ENCODE results near the gene ZBTB38.

The ZBTB38 gene

DNA sequence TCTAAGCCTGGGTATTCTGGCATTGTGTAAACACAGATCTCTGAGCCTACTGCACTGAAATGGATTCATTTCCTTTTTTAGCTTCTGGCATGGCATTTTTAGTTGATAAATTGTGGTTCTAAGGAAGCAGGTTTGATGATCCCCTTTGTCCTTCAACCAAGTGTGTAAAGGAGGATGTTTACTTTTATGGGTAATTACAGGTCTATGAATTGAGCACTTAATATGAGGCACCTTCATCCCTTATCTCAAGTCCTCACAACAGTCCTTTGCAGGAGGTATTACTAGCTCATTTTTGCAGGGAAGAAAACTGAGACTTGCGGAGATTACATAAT lies 30.8 kb upstream of the ZBTB38 start:
- TF ChIP-seq MYC (IDR thresholded peaks at IDR 0.05; ENCODE audit: low read depth, low read length) (no peak), POLR2A (IDR thresholded peaks at IDR 0.05; ENCODE audit: extremely low read depth, insufficient read length) (no peak)
- TF ChIP-seq, protein P1, sequence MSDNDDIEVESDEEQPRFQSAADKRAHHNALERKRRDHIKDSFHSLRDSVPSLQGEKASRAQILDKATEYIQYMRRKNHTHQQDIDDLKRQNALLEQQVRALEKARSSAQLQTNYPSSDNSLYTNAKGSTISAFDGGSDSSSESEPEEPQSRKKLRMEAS (IDR thresholded peaks at IDR 0.05; ENCODE audit: low read depth, low read length) = no peak
- TF ChIP-seq, protein P2, sequence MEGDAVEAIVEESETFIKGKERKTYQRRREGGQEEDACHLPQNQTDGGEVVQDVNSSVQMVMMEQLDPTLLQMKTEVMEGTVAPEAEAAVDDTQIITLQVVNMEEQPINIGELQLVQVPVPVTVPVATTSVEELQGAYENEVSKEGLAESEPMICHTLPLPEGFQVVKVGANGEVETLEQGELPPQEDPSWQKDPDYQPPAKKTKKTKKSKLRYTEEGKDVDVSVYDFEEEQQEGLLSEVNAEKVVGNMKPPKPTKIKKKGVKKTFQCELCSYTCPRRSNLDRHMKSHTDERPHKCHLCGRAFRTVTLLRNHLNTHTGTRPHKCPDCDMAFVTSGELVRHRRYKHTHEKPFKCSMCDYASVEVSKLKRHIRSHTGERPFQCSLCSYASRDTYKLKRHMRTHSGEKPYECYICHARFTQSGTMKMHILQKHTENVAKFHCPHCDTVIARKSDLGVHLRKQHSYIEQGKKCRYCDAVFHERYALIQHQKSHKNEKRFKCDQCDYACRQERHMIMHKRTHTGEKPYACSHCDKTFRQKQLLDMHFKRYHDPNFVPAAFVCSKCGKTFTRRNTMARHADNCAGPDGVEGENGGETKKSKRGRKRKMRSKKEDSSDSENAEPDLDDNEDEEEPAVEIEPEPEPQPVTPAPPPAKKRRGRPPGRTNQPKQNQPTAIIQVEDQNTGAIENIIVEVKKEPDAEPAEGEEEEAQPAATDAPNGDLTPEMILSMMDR (IDR thresholded peaks at IDR 0.05; ENCODE audit: low read depth, low read length) = no peak
- no peak for DNase-seq (ENCODE audit: low read depth)

DNA sequence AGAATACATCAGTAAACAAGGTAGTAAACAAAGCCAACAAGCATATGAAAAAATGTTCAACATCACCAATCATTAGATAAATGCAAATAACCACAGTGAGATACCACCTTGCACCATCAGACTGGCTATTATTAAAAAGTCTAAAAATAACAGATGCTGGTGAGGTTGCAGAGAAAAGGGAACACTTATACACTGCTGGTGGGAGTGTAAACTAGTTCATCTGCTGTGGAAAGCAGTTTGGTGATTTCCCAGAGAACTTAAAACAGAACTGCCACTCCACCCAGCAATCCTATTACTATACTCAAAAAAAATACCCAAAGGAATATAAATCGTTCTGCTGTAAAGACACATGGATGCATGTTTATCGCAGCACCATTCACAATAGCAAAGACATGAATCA lies 30.3 kb upstream of the ZBTB38 start:
- TF ChIP-seq, protein P2 (IDR thresholded peaks at IDR 0.05; ENCODE audit: low read depth, low read length) = no peak
- TF ChIP-seq, protein P1 (IDR thresholded peaks at IDR 0.05; ENCODE audit: low read depth, low read length) = no peak
- TF ChIP-seq POLR2A (IDR thresholded peaks at IDR 0.05; ENCODE audit: extremely low read depth, insufficient read length) = no peak
- no peak for TF ChIP-seq MYC (IDR thresholded peaks at IDR 0.05; ENCODE audit: low read depth, low read length)
- no peak overlapping the region for H3K4me3 ChIP-seq (ENCODE audit: low read depth, low read length)
- no peak for DNase-seq (ENCODE audit: low read depth)

More for the DNA sequence above, 30.8 kb upstream of the ZBTB38 start:
- H3K4me3 ChIP-seq (ENCODE audit: low read depth, low read length) = no peak overlapping the region

DNA sequence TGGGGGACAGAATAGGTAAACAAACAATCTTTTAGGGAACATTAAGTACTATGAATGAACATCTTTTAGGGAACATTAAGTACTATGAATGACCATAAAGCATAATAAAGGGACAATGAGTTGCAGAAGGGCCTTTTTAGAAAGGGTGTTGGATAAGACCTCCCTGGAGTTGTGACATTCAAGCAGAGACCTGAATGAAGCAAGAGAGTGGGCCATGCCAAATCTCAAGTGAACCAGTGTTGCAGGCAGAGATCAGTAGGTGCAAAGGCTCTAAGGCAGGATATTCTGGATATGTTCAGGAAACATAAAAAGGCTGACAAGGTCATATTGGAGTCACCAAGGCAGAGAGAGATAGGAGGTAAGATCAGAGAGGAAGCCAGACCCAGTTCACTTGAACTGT lies 29.4 kb upstream of the ZBTB38 start:
- TF ChIP-seq, protein P1 (IDR thresholded peaks at IDR 0.05; ENCODE audit: low read depth, low read length) = no peak
- TF ChIP-seq, protein P2 (IDR thresholded peaks at IDR 0.05; ENCODE audit: low read depth, low read length) = no peak
- H3K4me3 ChIP-seq (ENCODE audit: low read depth, low read length) = no peak overlapping the region
- no peak for DNase-seq (ENCODE audit: low read depth)

DNA sequence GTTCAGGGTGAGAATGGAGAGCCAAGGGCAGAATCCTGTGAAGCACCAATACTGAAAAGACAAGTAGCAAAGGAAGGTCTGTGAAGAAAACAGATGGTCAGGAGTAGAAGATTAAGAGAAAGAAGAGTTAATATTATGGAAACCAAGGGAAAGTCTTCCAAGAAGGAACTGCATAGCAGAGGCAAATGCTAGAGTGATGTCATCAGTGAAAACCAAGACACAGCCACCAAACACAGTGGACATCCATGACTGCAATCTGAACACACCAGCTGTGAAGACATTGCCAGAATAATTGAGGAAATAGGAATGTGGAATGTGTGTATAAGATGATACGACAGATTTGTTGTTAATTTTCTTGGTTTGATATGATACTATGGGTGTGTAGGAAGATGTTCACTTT lies 26.8 kb upstream of the ZBTB38 start:
- DNase-seq (ENCODE audit: low read depth) = no peak
- no peak for TF ChIP-seq MYC (IDR thresholded peaks at IDR 0.05; ENCODE audit: low read depth, low read length)
- TF ChIP-seq, protein P1 (IDR thresholded peaks at IDR 0.05; ENCODE audit: low read depth, low read length) = no peak
- TF ChIP-seq, protein P2 (IDR thresholded peaks at IDR 0.05; ENCODE audit: low read depth, low read length) = no peak
- TF ChIP-seq POLR2A (IDR thresholded peaks at IDR 0.05; ENCODE audit: extremely low read depth, insufficient read length) = no peak
- H3K4me3 ChIP-seq (ENCODE audit: low read depth, low read length) = no peak overlapping the region

DNA sequence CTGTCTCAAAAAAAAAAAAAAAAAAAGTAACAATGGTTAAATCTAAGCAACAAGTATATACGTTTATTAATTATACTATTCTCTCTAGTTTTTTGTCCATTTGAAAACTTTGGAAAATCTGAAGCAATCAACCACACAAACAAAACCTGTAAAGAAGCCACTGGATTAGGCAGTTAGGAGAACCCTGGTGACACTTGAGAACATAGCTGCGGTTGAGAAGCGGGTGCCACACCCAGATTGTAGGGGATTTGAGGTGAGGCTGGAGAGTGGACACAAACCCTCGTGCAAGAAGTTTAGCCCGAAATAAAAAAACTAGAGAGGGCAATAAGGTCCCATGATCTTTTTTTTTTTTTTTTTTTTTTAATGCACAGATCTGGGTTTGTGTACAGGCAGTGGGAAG lies 25.9 kb upstream of the ZBTB38 start:
- TF ChIP-seq, protein P2 (IDR thresholded peaks at IDR 0.05; ENCODE audit: low read depth, low read length) = no peak
- TF ChIP-seq, protein P1 (IDR thresholded peaks at IDR 0.05; ENCODE audit: low read depth, low read length) = no peak
- TF ChIP-seq POLR2A (IDR thresholded peaks at IDR 0.05; ENCODE audit: extremely low read depth, insufficient read length) (no peak), MYC (IDR thresholded peaks at IDR 0.05; ENCODE audit: low read depth, low read length) (no peak)
- H3K4me3 ChIP-seq (ENCODE audit: low read depth, low read length) = no peak overlapping the region
- no peak for DNase-seq (ENCODE audit: low read depth)

DNA sequence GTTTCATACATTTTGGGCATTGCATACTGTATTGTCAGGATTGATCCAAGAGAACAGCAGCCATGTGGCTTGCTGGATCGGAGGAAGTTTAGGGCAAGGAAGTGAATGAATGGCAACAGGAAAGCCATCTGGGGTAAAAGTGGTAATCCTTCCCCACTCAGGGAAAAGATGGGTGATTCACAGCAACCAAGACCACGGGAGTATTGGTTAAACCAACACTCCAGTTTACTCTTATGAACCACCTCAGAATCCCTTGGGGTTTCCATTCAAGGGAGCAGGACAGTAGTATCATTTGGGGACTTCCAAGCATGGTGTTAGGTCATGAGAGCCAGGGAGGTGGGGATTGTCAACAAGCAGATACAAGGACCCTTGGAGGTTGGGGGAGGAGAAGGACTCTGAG lies 25.2 kb upstream of the ZBTB38 start:
- TF ChIP-seq POLR2A (IDR thresholded peaks at IDR 0.05; ENCODE audit: extremely low read depth, insufficient read length) (no peak), MYC (IDR thresholded peaks at IDR 0.05; ENCODE audit: low read depth, low read length) (no peak)
- TF ChIP-seq, protein P2 (IDR thresholded peaks at IDR 0.05; ENCODE audit: low read depth, low read length) = no peak
- TF ChIP-seq, protein P1 (IDR thresholded peaks at IDR 0.05; ENCODE audit: low read depth, low read length) = no peak
- DNase-seq (ENCODE audit: low read depth) = no peak
- H3K4me3 ChIP-seq (ENCODE audit: low read depth, low read length) = no peak overlapping the region

Measured in NB4 (cell line).